ENCODE results near the gene SUPT20HL2.

DNA sequence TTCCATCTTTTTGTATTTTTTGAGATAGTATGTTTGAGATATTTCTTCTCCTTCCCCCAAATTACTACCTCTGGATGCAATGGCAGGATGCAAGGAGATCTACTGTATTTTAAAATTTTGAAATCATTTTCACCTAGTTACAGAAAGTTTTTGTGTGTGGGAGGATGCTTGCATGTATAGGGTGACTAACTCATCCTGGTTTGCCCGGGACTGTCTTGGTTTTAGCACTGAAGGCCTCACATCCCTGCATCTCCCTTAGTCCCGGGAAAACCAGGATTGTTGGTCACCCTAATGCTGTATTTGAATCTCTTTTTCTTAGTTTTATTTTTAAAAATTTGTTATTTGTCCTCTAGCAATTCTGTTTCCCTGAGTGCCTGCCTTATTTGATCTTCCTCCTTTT lies 12.1 kb downstream of the SUPT20HL2 start:
- TF ChIP-seq, protein P1, sequence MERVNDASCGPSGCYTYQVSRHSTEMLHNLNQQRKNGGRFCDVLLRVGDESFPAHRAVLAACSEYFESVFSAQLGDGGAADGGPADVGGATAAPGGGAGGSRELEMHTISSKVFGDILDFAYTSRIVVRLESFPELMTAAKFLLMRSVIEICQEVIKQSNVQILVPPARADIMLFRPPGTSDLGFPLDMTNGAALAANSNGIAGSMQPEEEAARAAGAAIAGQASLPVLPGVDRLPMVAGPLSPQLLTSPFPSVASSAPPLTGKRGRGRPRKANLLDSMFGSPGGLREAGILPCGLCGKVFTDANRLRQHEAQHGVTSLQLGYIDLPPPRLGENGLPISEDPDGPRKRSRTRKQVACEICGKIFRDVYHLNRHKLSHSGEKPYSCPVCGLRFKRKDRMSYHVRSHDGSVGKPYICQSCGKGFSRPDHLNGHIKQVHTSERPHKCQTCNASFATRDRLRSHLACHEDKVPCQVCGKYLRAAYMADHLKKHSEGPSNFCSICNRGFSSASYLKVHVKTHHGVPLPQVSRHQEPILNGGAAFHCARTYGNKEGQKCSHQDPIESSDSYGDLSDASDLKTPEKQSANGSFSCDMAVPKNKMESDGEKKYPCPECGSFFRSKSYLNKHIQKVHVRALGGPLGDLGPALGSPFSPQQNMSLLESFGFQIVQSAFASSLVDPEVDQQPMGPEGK (CRISPR knock-in tag; IDR thresholded peaks at IDR 0.05; ENCODE audit: borderline replicate concordance) = no peak
- TF ChIP-seq RARB (CRISPR knock-in tag; IDR thresholded peaks at IDR 0.05) (no peak), ZFP30 (CRISPR knock-in tag; IDR thresholded peaks at IDR 0.05) (no peak), OSR1 (CRISPR knock-in tag; IDR thresholded peaks at IDR 0.05) (no peak), ZC3H10 (CRISPR knock-in tag; IDR thresholded peaks at IDR 0.05) (no peak), ZNF70 (CRISPR knock-in tag; IDR thresholded peaks at IDR 0.05) (no peak), CSDC2 (CRISPR knock-in tag; IDR thresholded peaks at IDR 0.05) (no peak)
- TF ChIP-seq, protein P2, sequence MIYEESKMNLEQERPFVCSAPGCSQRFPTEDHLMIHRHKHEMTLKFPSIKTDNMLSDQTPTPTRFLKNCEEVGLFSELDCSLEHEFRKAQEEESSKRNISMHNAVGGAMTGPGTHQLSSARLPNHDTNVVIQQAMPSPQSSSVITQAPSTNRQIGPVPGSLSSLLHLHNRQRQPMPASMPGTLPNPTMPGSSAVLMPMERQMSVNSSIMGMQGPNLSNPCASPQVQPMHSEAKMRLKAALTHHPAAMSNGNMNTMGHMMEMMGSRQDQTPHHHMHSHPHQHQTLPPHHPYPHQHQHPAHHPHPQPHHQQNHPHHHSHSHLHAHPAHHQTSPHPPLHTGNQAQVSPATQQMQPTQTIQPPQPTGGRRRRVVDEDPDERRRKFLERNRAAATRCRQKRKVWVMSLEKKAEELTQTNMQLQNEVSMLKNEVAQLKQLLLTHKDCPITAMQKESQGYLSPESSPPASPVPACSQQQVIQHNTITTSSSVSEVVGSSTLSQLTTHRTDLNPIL (CRISPR knock-in tag; IDR thresholded peaks at IDR 0.05; ENCODE audit: low read depth) = no peak
